ENCODE data around the gene NTSR1.

Gene NTSR1

DNA sequence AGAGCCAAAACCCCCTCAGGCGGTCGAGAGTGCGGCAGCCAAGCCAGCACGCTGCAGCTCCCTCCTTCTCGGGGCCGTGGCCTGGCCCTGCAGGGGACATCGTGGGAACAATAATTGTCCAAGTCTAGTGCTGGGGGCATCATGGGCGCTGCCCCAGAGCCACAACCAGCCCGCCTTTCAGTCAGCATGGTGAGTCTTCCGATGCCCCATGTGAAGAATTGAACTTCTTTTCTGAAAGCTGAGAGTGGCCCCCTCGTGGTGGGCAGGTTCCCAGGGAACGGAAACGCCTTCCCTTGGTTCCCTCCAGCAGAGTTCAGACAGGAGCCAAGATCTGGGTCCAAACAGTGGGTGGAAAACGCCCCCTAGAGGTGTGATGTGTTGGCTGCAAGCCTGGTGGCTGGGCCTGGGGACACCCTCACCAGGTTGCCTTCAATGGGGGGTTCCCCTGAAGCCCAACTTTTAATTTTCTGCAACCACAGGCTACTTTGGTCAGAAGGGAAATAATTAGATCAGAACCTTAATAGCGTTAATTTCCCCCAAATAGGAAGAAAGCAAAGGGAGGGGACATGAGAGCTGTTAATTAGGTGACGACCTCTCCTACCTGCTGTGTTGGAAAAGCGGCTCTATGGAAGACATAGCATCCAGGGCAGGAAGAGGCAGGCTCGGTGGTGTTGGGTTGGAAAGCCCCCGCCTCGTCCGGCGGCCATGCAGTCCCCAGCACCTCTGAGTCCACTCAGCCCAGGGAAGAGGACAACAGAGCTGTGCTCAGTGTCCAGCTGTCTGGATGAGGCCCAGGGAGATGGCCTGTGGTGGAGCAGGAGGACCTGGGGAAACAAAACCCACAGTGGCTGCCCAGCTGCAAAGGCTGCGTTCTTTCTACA lies 82.9 kb downstream of the NTSR1 start:
- H3K4me3 ChIP-seq (ENCODE audit: low read depth, low read length), result no peak overlapping the region
- TF ChIP-seq, protein P1, sequence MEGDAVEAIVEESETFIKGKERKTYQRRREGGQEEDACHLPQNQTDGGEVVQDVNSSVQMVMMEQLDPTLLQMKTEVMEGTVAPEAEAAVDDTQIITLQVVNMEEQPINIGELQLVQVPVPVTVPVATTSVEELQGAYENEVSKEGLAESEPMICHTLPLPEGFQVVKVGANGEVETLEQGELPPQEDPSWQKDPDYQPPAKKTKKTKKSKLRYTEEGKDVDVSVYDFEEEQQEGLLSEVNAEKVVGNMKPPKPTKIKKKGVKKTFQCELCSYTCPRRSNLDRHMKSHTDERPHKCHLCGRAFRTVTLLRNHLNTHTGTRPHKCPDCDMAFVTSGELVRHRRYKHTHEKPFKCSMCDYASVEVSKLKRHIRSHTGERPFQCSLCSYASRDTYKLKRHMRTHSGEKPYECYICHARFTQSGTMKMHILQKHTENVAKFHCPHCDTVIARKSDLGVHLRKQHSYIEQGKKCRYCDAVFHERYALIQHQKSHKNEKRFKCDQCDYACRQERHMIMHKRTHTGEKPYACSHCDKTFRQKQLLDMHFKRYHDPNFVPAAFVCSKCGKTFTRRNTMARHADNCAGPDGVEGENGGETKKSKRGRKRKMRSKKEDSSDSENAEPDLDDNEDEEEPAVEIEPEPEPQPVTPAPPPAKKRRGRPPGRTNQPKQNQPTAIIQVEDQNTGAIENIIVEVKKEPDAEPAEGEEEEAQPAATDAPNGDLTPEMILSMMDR (IDR thresholded peaks at IDR 0.05; ENCODE audit: borderline replicate concordance, insufficient read depth, low read depth, low read length), result peak; percentile 93

DNA sequence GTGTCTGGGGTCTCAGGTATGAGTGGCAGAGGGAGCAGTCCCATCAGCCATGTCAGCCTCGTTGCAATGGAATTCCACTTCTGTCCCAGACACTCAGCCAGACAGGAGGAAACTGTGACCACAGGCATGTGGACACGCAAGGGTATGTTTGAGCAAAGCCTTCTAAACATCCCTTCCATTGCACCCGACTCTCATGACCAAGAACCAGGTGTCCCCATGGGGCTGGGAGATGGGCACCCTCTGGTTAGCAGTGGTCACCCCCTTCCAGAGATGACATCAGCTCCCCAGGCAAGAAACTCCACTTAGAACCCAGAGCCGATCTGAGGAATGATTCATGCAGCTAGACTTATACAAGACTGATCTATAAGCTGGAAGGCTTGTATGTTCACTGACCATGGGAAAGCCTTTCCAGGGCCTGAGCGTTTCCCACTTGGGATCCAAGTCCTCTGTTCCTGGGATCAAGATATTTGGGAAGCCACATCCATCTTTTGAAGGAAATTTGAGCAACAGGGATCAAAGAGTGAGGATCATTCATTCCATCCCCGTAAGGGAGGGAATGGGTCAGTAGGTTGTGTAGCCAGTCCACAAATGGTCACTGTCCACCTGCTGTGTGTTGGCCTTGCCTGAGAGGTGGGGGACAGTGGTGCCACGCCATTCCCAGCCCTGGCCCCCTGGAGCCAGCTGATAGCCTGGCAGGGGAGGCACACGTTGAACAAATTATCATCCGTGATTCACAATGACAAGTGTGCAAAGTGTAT lies 83.7 kb downstream of the NTSR1 start:
- TF ChIP-seq, protein P1 (IDR thresholded peaks at IDR 0.05; ENCODE audit: borderline replicate concordance, insufficient read depth, low read depth, low read length), result no peak
- H3K4me3 ChIP-seq (ENCODE audit: low read depth, low read length), result no peak overlapping the region

GRCh38 chr20:62792940-62793756 lies 84.5 kb downstream of the NTSR1 start:
- H3K4me3 ChIP-seq (ENCODE audit: low read depth, low read length), result no peak overlapping the region
- TF ChIP-seq, protein P1 (IDR thresholded peaks at IDR 0.05; ENCODE audit: borderline replicate concordance, insufficient read depth, low read depth, low read length), result no peak

DNA sequence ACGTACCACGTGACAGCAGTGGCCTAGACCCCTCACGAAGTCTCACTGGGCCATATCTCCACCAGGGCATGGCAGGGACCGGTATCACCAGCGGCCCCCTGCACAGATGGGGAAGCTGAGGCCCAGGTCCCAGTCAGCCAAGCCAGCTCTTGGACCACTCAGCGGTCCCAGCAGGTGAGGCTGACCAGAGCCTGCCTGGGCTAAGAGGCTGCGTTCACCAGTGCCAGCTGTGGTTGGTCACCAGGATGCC lies 85.0 kb downstream of the NTSR1 start:
- TF ChIP-seq, protein P1 (IDR thresholded peaks at IDR 0.05; ENCODE audit: borderline replicate concordance, insufficient read depth, low read depth, low read length), result no peak
- H3K4me3 ChIP-seq (ENCODE audit: low read depth, low read length), result no peak overlapping the region

DNA sequence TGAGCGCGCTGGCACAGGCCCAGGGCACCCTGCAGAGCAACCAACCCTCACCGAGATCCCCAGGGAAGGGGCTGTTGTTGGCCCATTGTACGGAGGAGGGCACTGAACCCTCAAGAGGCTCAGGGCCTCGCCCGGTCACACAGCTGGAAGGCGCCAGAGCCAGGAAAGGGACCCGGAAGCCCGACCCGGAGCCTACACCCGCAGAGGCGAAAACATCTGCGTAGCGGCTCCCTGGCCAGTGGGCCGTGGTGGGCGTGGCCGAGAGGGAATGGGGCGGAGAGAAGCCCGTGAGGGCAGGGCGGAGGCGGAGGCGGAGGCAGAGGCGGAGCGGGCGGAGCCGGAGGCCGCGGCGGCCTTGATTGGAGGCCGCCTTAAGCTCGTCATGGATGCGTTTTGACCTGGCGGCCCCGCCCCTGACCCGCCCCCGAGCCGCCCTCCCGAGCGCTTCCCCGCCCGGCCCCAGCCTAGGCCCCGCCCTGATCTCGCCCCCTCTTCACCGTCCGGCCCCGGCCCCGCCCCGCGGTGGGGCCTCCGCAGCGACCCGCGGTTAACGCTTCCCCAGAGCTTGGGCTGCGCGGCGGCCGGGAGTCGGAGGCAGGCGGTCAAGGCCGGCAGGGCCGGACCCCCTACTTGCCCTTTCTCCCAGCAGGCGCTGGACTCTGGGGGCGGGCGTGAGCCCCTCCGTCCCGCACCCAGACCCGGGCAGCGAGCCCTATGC lies 85.5 kb downstream of the NTSR1 start:
- peak overlapping the region; percentile 31 for H3K4me3 ChIP-seq (ENCODE audit: low read depth, low read length)
- TF ChIP-seq, protein P1 (IDR thresholded peaks at IDR 0.05; ENCODE audit: borderline replicate concordance, insufficient read depth, low read depth, low read length), result no peak

DNA sequence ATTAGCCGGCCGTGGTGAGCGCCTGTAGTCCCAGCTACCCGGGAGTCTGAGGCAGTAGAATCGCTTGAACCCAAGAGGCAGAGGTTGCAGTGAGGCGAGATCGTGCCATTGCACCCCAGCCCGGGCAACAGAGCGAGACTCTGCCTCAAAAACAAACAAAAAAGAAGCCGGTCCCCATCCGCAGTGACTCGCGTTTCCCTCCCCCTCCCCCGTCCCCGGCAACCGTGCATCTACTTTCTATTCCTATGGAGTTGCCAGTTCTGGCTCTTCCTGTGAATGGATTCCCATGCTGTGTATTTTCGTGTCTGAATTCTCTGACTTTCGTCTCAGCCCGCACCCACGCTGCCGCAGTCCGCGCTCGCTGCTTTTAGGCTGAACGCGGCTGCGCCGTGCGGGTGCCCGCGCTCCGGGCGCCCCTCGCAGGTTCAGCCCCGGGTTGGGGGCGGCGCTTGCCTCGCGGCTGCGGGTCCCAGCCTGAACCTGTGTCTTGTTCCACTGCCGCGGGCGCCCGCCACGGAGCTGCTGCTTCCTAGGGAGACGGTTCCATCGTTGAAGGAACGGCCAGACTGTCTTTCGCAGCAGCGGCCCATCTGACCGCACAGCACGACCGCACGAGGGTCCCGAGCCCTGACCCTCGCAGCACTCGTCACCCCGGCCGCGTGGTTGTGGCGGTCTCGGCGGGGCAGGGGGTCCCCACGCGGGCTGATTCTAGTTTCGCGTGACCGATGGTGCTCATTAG lies 86.6 kb downstream of the NTSR1 start:
- peak overlapping the region; percentile 60 for H3K4me3 ChIP-seq (ENCODE audit: low read depth, low read length)
- TF ChIP-seq, protein P1 (IDR thresholded peaks at IDR 0.05; ENCODE audit: borderline replicate concordance, insufficient read depth, low read depth, low read length), result no peak
